ENCODE measurements around the gene PRDM11.
A peak's percentile ranks its signal among the peaks of the same experiment; 100 is the strongest.
"Not testable (repeated sequence)": the region's sequence is repeated elsewhere in the genome, so short reads cannot be mapped to it uniquely, and the experiment has no call there.

PRDM11 gene

GRCh38 chr11:45146072-45147016 lies at the start of gene PRDM11:
PRDM11 (plus strand) TSS chr11:45146639; CDS start chr11:45181767, 35,128 bp downstream.
- DNase-seq (ENCODE audit: low spot score): peak; percentile 66

GRCh38 chr11:45097721-45098493 lies 48.5 kb upstream of the PRDM11 start:
- peak; percentile 39 for DNase-seq (ENCODE audit: low spot score)

GRCh38 chr11:45098929-45099328 lies 47.5 kb upstream of the PRDM11 start:
- no peak for DNase-seq (ENCODE audit: low spot score)

- DNase-seq (ENCODE audit: low spot score): no peak
Observed at GRCh38 chr11:45100339-45100738, 46.1 kb upstream of the PRDM11 start.

- DNase-seq (ENCODE audit: low spot score): no peak
Observed at GRCh38 chr11:45102361-45102809, 44.1 kb upstream of the PRDM11 start.

GRCh38 chr11:45102810-45103621 lies 43.4 kb upstream of the PRDM11 start:
- DNase-seq (ENCODE audit: low spot score): peak; percentile 74

- DNase-seq (ENCODE audit: low spot score): no peak
Observed at GRCh38 chr11:45104006-45104789, 42.2 kb upstream of the PRDM11 start.

- DNase-seq (ENCODE audit: low spot score): no peak
Observed at GRCh38 chr11:45104790-45105084, 41.7 kb upstream of the PRDM11 start.

- DNase-seq (ENCODE audit: low spot score): peak; percentile 75
Observed at GRCh38 chr11:45105233-45105983, 41.0 kb upstream of the PRDM11 start.

- DNase-seq (ENCODE audit: low spot score): no peak
Observed at GRCh38 chr11:45105984-45106375, 40.5 kb upstream of the PRDM11 start.

GRCh38 chr11:45106440-45106839 lies 40.0 kb upstream of the PRDM11 start:
- no peak for DNase-seq (ENCODE audit: low spot score)

GRCh38 chr11:45107029-45107428 lies 39.4 kb upstream of the PRDM11 start:
- DNase-seq (ENCODE audit: low spot score): no peak

- DNase-seq (ENCODE audit: low spot score): no peak
Observed at GRCh38 chr11:45108070-45109064, 38.1 kb upstream of the PRDM11 start.

GRCh38 chr11:45109400-45109799 lies 37.0 kb upstream of the PRDM11 start:
- no peak for DNase-seq (ENCODE audit: low spot score)

- DNase-seq (ENCODE audit: low spot score): peak; percentile 72
Observed at GRCh38 chr11:45110562-45110961, 35.9 kb upstream of the PRDM11 start.

- no peak for DNase-seq (ENCODE audit: low spot score)
Observed at GRCh38 chr11:45113807-45114206, 32.6 kb upstream of the PRDM11 start.

- not testable (repeated sequence) for DNase-seq (ENCODE audit: low spot score)
Observed at GRCh38 chr11:45127836-45128235, 18.6 kb upstream of the PRDM11 start.

GRCh38 chr11:45133878-45134277 lies 12.6 kb upstream of the PRDM11 start:
- no peak for DNase-seq (ENCODE audit: low spot score)

- no peak for DNase-seq (ENCODE audit: low spot score)
Observed at GRCh38 chr11:45141171-45141570, 5.3 kb upstream of the PRDM11 start.

Data from germinal center (tissue), 1 donor.